DOHH2 (cell line): ENCODE measurements around the gene LYPD3.

Experiments used
- EZH2phosphoT487 ChIP-seq: fragments of 200-600 bp; sonication (generic); IDR thresholded peaks from 2 replicates; pipeline ENCODE4 v1.6.1; 2017; ENCODE audit warnings: borderline replicate concordance, mild to moderate bottlenecking, antibody characterized with exemption, low read length, moderate library complexity, mixed read lengths
- TF ChIP-seq, protein P1 (sequence below): fragments of 200-600 bp; sonication (generic); IDR thresholded peaks from one replicate; pipeline ENCODE4 v1.5.1; 2014; ENCODE audit warnings: antibody characterized with exemption, mild to moderate bottlenecking, low read depth, low read length; ENCODE audit not compliant: poor library complexity, severe bottlenecking

- TF ChIP-seq, protein P1, sequence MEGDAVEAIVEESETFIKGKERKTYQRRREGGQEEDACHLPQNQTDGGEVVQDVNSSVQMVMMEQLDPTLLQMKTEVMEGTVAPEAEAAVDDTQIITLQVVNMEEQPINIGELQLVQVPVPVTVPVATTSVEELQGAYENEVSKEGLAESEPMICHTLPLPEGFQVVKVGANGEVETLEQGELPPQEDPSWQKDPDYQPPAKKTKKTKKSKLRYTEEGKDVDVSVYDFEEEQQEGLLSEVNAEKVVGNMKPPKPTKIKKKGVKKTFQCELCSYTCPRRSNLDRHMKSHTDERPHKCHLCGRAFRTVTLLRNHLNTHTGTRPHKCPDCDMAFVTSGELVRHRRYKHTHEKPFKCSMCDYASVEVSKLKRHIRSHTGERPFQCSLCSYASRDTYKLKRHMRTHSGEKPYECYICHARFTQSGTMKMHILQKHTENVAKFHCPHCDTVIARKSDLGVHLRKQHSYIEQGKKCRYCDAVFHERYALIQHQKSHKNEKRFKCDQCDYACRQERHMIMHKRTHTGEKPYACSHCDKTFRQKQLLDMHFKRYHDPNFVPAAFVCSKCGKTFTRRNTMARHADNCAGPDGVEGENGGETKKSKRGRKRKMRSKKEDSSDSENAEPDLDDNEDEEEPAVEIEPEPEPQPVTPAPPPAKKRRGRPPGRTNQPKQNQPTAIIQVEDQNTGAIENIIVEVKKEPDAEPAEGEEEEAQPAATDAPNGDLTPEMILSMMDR, result no peak
- no peak for TF ChIP-seq EZH2phosphoT487
Observed at GRCh38 chr19:43414554-43414953, 50.9 kb downstream of the LYPD3 start, which contains the start of gene TEX101.
